Astrocyte (in vitro differentiated cells and primary cell): ENCODE data around the gene HMGN3.

ENCODE experiments used
- EZH2 ChIP-seq: IDR thresholded peaks from 2 replicates; pipeline ENCODE4 v1.6.1; 2012; ENCODE audit warnings: mild to moderate bottlenecking, low read length, inconsistent platforms; ENCODE audit not compliant: insufficient read depth
- TF ChIP-seq, protein P1 (sequence below): IDR thresholded peaks from 2 replicates; pipeline ENCODE4 v1.5.1; 2011; ENCODE audit warnings: low read depth, mild to moderate bottlenecking, inconsistent platforms, low read length, moderate library complexity; ENCODE audit not compliant: insufficient read depth

DNA sequence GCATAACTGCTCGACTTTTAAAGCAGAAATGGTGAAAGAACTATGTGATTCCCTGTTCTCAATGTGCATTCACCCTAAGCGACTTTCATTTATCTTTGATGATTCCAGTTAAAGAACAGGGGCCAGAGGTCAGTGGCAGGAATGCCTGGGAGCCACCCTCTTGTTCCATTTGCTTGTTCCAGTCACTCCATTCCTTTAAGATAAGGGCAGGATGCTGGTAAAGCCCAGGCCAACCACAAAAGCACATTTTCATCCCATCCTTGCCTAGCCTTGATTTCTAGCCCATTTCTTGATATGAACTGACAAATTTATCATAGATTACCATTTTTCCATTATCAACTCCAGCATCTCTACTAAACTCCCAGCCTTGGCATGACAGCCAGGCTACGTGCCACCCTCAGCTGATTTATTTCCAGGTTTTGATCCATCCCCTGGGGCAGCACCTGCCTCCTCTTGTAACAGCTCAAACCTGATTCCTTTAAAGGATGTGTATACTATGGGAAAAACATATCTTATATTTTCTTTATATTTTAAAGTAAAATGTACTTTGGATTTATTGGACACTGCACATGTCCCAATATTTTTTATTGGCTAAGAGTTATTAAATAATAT lies 19.2 kb downstream of the HMGN3 start:
- TF ChIP-seq, protein P1, sequence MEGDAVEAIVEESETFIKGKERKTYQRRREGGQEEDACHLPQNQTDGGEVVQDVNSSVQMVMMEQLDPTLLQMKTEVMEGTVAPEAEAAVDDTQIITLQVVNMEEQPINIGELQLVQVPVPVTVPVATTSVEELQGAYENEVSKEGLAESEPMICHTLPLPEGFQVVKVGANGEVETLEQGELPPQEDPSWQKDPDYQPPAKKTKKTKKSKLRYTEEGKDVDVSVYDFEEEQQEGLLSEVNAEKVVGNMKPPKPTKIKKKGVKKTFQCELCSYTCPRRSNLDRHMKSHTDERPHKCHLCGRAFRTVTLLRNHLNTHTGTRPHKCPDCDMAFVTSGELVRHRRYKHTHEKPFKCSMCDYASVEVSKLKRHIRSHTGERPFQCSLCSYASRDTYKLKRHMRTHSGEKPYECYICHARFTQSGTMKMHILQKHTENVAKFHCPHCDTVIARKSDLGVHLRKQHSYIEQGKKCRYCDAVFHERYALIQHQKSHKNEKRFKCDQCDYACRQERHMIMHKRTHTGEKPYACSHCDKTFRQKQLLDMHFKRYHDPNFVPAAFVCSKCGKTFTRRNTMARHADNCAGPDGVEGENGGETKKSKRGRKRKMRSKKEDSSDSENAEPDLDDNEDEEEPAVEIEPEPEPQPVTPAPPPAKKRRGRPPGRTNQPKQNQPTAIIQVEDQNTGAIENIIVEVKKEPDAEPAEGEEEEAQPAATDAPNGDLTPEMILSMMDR: no peak
- TF ChIP-seq EZH2: no peak
